Calu3 (cell line): ENCODE data around the gene H2BK1. TPM values are rescaled to one million over a fixed set of nuclear protein-coding genes. Genes with fewer than 3 reads are reported as not detected.
A peak's percentile ranks its signal among the peaks of the same experiment; 100 is the strongest.

Experiments used
- BruUV-seq: library from RNA; stranded (reverse); fragments of 400-500 nt; replicated peaks from 2 replicates; lab custom pipeline; 2021; lab: Mats Ljungman, UMichigan
- CTCF ChIA-PET: fragments of 300-600 bp; sonication (Branson Sonifier 250); formaldehyde crosslinking; loops from one replicate; lab custom pipeline; 2022; ENCODE audit warnings: antibody characterized with exemption; lab: Charles Lee
- DNase-seq: peaks from one replicate; pipeline ENCODE4 v3.0.0; 2022
- H3K27ac Mint-ChIP-seq: one replicate; pipeline ENCODE4 v1.8.0; 2022; ENCODE audit warnings: mixed read lengths; ENCODE audit not compliant: unreplicated experiment
- H3K27me3 Mint-ChIP-seq: one replicate; pipeline ENCODE4 v1.8.0; 2022; ENCODE audit warnings: mixed read lengths; ENCODE audit not compliant: unreplicated experiment
- H3K36me3 Mint-ChIP-seq: one replicate; pipeline ENCODE4 v1.8.0; 2022; ENCODE audit warnings: mild to moderate bottlenecking, moderate library complexity, mixed read lengths; ENCODE audit not compliant: insufficient read depth, unreplicated experiment
- H3K4me1 Mint-ChIP-seq: one replicate; pipeline ENCODE4 v1.8.0; 2022; ENCODE audit warnings: mild to moderate bottlenecking, low read depth, mixed read lengths; ENCODE audit not compliant: unreplicated experiment
- H3K4me3 Mint-ChIP-seq: one replicate; pipeline ENCODE4 v1.8.0; 2022; ENCODE audit warnings: mild to moderate bottlenecking, low read depth, moderate library complexity, mixed read lengths; ENCODE audit not compliant: unreplicated experiment
- H3K9me3 Mint-ChIP-seq: one replicate; pipeline ENCODE4 v1.8.0; 2022; ENCODE audit warnings: low read depth, mixed read lengths; ENCODE audit not compliant: unreplicated experiment
- intact Hi-C: fragments of 100-400 bp; cut with micrococcal nuclease; formaldehyde crosslinking; loops from one replicate; pipeline ENCODE4 v1.10.0; 2022; ENCODE audit not compliant: unreplicated experiment
- total RNA-seq: library from RNA; stranded (reverse); gene quantifications from 2 replicates; pipeline ENCODE4 v1.2.3, GENCODE V29; 2022
- TF ChIP-seq, protein P1 (sequence below): fragments of 200-600 bp; IDR thresholded peaks from one replicate; pipeline ENCODE4 v1.8.0; 2022; ENCODE audit warnings: antibody characterized with exemption; ENCODE audit not compliant: unreplicated experiment

H2BK1 gene
- total RNA-seq, 1 experiment from 2014 or later: not detected

GRCh38 chr7:151246851-151247580 lies 36.7 kb upstream of the H2BK1 start:
- H3K27ac Mint-ChIP-seq: no peak overlapping the region
- peaks cover 22% of the 10 kb centered on the region for H3K36me3 Mint-ChIP-seq
- CTCF ChIA-PET: no interaction called here
- DNase-seq: no peak
- intact Hi-C loops: loop anchor here (5.0 kb wide), 1 partner anchor 55 kb away; no protein-coding TSS in a partner anchor
- H3K27me3 Mint-ChIP-seq: peaks cover 86% of the 10 kb centered on the region
- TF ChIP-seq, protein P1, sequence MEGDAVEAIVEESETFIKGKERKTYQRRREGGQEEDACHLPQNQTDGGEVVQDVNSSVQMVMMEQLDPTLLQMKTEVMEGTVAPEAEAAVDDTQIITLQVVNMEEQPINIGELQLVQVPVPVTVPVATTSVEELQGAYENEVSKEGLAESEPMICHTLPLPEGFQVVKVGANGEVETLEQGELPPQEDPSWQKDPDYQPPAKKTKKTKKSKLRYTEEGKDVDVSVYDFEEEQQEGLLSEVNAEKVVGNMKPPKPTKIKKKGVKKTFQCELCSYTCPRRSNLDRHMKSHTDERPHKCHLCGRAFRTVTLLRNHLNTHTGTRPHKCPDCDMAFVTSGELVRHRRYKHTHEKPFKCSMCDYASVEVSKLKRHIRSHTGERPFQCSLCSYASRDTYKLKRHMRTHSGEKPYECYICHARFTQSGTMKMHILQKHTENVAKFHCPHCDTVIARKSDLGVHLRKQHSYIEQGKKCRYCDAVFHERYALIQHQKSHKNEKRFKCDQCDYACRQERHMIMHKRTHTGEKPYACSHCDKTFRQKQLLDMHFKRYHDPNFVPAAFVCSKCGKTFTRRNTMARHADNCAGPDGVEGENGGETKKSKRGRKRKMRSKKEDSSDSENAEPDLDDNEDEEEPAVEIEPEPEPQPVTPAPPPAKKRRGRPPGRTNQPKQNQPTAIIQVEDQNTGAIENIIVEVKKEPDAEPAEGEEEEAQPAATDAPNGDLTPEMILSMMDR: no peak
- H3K4me3 Mint-ChIP-seq: no peak overlapping the region
- no peaks in the 10 kb centered on the region for H3K9me3 Mint-ChIP-seq
- peaks cover 28% of the 10 kb centered on the region for H3K4me1 Mint-ChIP-seq
- no TSS peak for BruUV-seq

DNA sequence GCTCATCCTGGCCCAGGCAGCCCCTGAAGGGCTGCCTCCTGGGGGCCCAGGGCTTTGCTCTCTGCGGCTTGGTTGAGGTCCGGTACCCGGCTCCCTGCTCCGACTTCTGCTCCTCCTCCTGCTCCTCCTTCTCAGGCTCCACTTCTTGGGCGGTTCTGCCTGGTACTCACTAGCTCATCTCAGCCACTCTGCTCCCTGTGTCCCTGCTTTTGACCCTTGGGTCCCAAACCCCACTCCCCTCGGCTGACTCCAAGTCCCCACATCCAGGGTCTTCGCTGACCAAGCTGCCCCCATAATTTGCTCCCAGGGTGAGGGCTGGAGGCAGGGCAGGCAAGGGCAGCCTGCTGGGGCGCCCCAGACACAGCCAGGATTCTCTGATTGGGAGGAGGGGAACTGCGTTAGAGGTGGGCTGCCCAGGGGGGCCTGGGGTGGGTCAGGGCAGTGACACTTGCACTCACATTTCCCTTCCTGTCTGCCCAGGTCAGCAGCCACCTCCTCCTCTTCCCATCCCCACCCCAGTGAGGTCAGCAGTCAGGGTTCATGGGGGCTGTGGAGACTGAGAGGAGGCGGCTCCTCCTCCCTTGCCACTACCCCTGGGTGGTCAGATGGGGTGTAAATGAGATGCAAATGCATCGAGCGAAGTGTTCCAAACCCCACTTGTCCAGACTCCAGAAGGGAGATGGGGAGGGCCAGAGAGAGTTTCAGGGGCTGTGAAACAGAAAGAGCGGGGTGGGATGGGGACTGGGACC lies 36.0 kb upstream of the H2BK1 start:
- no peak overlapping the region for H3K27ac Mint-ChIP-seq
- TF ChIP-seq, protein P1: no peak
- H3K4me3 Mint-ChIP-seq: peak overlapping the region; percentile 25
- CTCF ChIA-PET: no interaction called here
- H3K9me3 Mint-ChIP-seq: no peaks in the 10 kb centered on the region
- intact Hi-C loops: loop anchor here (5.0 kb wide), 1 partner anchor 56 kb away; no protein-coding TSS in a partner anchor
- peaks cover 23% of the 10 kb centered on the region for H3K36me3 Mint-ChIP-seq
- BruUV-seq: no TSS peak
- peaks cover 28% of the 10 kb centered on the region for H3K4me1 Mint-ChIP-seq
- no peak for DNase-seq
- peaks cover 78% of the 10 kb centered on the region for H3K27me3 Mint-ChIP-seq

DNA sequence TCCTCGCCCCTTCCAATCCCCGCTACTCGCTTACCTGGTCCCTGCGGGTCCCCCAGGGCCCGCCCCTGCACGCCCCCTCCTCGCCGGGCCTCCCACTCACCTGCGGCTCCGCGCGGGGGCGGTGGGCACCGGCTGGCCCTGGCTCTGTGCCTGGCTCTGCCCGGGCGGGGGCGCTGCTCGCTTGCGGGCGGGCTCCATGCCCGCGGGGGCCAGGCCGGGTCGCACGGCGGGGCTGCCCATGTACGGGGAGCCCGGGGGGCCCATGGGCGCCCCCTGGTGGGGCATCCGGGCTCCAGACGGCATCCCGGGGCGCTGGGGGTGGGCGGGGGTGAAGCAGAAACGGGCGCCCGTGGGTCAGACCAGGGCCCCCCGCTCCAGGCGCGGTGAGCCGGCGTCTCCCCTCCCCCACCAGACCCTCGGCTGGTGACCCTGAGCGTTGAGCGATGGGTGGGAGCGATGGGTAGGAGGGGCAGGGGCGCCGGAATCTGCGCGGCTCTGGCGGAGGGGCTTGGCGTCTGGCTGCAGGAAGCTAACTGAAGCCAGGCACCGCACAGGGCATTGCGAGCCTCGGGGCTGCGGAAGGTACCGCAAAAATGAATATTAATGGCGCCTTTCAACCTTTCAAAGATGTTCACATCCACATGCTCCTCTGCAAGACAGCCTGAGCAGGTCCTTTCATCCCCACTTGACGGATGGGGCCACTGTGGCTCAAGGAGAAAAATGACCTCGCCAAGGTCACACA lies 35.2 kb upstream of the H2BK1 start:
- intact Hi-C loops: loop anchor here (5.0 kb wide), 1 partner anchor 57 kb away; no protein-coding TSS in a partner anchor
- DNase-seq: peak; percentile 55
- no peaks in the 10 kb centered on the region for H3K9me3 Mint-ChIP-seq

More for the DNA sequence above, 35.2 kb upstream of the H2BK1 start:
- Mint-ChIP-seq H3K27me3 (peaks cover 71% of the 10 kb centered on the region), H3K4me3 (peak overlapping the region; percentile 25), H3K27ac (no peak overlapping the region), H3K36me3 (peaks cover 18% of the 10 kb centered on the region), H3K4me1 (peaks cover 24% of the 10 kb centered on the region)
- BruUV-seq: no TSS peak
- CTCF ChIA-PET: no interaction called here
- TF ChIP-seq, protein P1: peak; percentile 74
